HL-60/S4 treated with retinoic acid at 250 ng/mL for 4 days and 3 days (cell line): Measurements from ENCODE around the gene CCNL2.
"Not testable (repeated sequence)": the region's sequence is repeated elsewhere in the genome, so short reads cannot be mapped to it uniquely, and the experiment has no call there.

Experiments used
- in situ Hi-C: fragments of 300-500 bp; cut with MboI; formaldehyde crosslinking; loops from 2 replicates; pipeline ENCODE4 v1.7.0; 2022; ENCODE audit warnings: low sequenced_read_pairs

CCNL2 gene

GRCh38 chr1:1421147-1421906 lies 22.2 kb upstream of the CCNL2 start, which contains the start of gene ANKRD65:
TSS of gene ANKRD65 (minus strand) at chr1:1421276. CDS start at chr1:1421005, 271 bp downstream.
- in situ Hi-C loops = no loop called here

GRCh38 chr1:1420654-1421141 lies 21.6 kb upstream of the CCNL2 start:
- in situ Hi-C loops = no loop called here

GRCh38 chr1:1419813-1420653 lies 20.9 kb upstream of the CCNL2 start:
- in situ Hi-C loops = no loop called here

- in situ Hi-C loops = no loop called here
Observed at GRCh38 chr1:1419363-1419812, 20.3 kb upstream of the CCNL2 start.

GRCh38 chr1:1418464-1419362 lies 19.6 kb upstream of the CCNL2 start:
- in situ Hi-C loops = no loop called here

GRCh38 chr1:1417825-1418463 lies 18.8 kb upstream of the CCNL2 start:
- in situ Hi-C loops = not testable (repeated sequence)

GRCh38 chr1:1417396-1417795 lies 18.3 kb upstream of the CCNL2 start:
- in situ Hi-C loops = not testable (repeated sequence)

GRCh38 chr1:1415751-1416150 lies 16.6 kb upstream of the CCNL2 start:
- in situ Hi-C loops = no loop called here

GRCh38 chr1:1412311-1412902 lies 13.3 kb upstream of the CCNL2 start:
- in situ Hi-C loops = not testable (repeated sequence)

- in situ Hi-C loops = no loop called here
Observed at GRCh38 chr1:1411626-1412025, 12.5 kb upstream of the CCNL2 start.

- in situ Hi-C loops = not testable (repeated sequence)
Observed at GRCh38 chr1:1410238-1410637, 11.1 kb upstream of the CCNL2 start.

GRCh38 chr1:1407636-1408318 lies 8.6 kb upstream of the CCNL2 start:
- in situ Hi-C loops = no loop called here

GRCh38 chr1:1406821-1407635 lies 7.9 kb upstream of the CCNL2 start, which contains the start of gene MRPL20:
TSS of gene MRPL20 (minus strand) at chr1:1407293. CDS start at chr1:1407217, 76 bp downstream.
- in situ Hi-C loops = no loop called here

GRCh38 chr1:1406101-1406820 lies 7.1 kb upstream of the CCNL2 start:
- in situ Hi-C loops = no loop called here

GRCh38 chr1:1403653-1404052 lies 4.5 kb upstream of the CCNL2 start:
- in situ Hi-C loops = no loop called here

- in situ Hi-C loops = not testable (repeated sequence)
Observed at GRCh38 chr1:1402901-1403392, 3.8 kb upstream of the CCNL2 start.

GRCh38 chr1:1402072-1402900 lies 3.2 kb upstream of the CCNL2 start:
- in situ Hi-C loops = no loop called here
